ENCODE data around the gene SMG6. TPM values are rescaled to one million over a fixed set of nuclear protein-coding genes. Genes with fewer than 3 reads are reported as not detected.

Gene SMG6
- total RNA-seq, 4 donors from 2014 or later = 17.9 to 24.0 (median 20.1) TPM

GRCh38 chr17:2093349-2093748 is 210.2 kb downstream of the SMG6 start:
- H3K27ac ChIP-seq = peak overlapping the region in 2 of 4 donors; percentile 34 to 36
- H3K4me3 ChIP-seq = no peak overlapping the region
- H3K36me3 ChIP-seq = peaks cover 0 to 6% (median 0%) of the 10 kb centered on the region in 3 donors
- no peaks in the 10 kb centered on the region for H3K9me3 ChIP-seq
- H3K4me1 ChIP-seq = peaks cover 20 to 64% (median 28%) of the 10 kb centered on the region in 3 donors
- intact Hi-C loops (cut with DNase I) = loop anchor here (10.0 kb wide), 1 partner anchor 151 kb away; no protein-coding TSS in a partner anchor
- WGBS, 2 donors = 56 to 89% methylated on average over 5 of the region's 5 CpGs
- TF ChIP-seq CTCF (IDR thresholded peaks at IDR 0.05) = no peak
- TF ChIP-seq POLR2A (IDR thresholded peaks at IDR 0.05) = no peak
- DNase-seq = no peak
- no peaks in the 10 kb centered on the region for H3K27me3 ChIP-seq

GRCh38 chr17:2092253-2092652 is 211.3 kb downstream of the SMG6 start:
- Histone ChIP-seq H3K36me3 (no peaks in the 10 kb centered on the region), H3K4me3 (no peak overlapping the region), H3K27me3 (no peaks in the 10 kb centered on the region), H3K9me3 (no peaks in the 10 kb centered on the region), H3K4me1 (peaks cover 28 to 75% (median 39%) of the 10 kb centered on the region in 3 donors), H3K27ac (peak overlapping the region in 1 of 4 donors; percentile 8)
- intact Hi-C loops (cut with DNase I) = loop anchor here (10.0 kb wide), 1 partner anchor 153 kb away; no protein-coding TSS in a partner anchor
- 83 to 92% methylated on average over 2 to 4 of the region's 4 CpGs for WGBS, 2 donors
- DNase-seq = no peak
- TF ChIP-seq POLR2A (IDR thresholded peaks at IDR 0.05) (no peak), CTCF (IDR thresholded peaks at IDR 0.05) (no peak)

- 52 to 77% methylated on average over 2 of the region's 2 CpGs for WGBS, 2 donors
Observed at GRCh38 chr17:2090804-2091534, 212.6 kb downstream of the SMG6 start.

GRCh38 chr17:2090210-2090641 is 213.4 kb downstream of the SMG6 start:
- DNase-seq = no peak
- H3K27me3 ChIP-seq = no peaks in the 10 kb centered on the region
- no peaks in the 10 kb centered on the region for H3K9me3 ChIP-seq
- intact Hi-C loops (cut with DNase I) = loop anchor here (10.0 kb wide), 1 partner anchor 155 kb away; no protein-coding TSS in a partner anchor
- peak overlapping the region in 3 of 4 donors; percentile 84 to 90 (median 86) for H3K27ac ChIP-seq
- WGBS, 2 donors = 53 to 77% methylated on average over 9 of the region's 9 CpGs
- peaks cover 35 to 89% (median 47%) of the 10 kb centered on the region in 3 donors for H3K4me1 ChIP-seq
- no peak for TF ChIP-seq CTCF (IDR thresholded peaks at IDR 0.05)
- no peak for TF ChIP-seq POLR2A (IDR thresholded peaks at IDR 0.05)
- peak overlapping the region in 1 of 4 donors; percentile 51 for H3K4me3 ChIP-seq
- peaks cover 0 to 11% (median 0%) of the 10 kb centered on the region in 3 donors for H3K36me3 ChIP-seq

More at GRCh38 chr17:2090804-2091534, 212.6 kb downstream of the SMG6 start:
- intact Hi-C loops (cut with DNase I) = loop anchor here (10.0 kb wide), 1 partner anchor 154 kb away; no protein-coding TSS in a partner anchor
- TF ChIP-seq POLR2A (IDR thresholded peaks at IDR 0.05) (no peak), CTCF (IDR thresholded peaks at IDR 0.05) (peak in 2 of 6 experiments; percentile 13 to 32)
- Histone ChIP-seq H3K36me3 (peaks cover 0 to 4% (median 0%) of the 10 kb centered on the region in 3 donors), H3K27me3 (no peaks in the 10 kb centered on the region), H3K27ac (peak overlapping the region; percentile 2 to 90 (median 85)), H3K9me3 (no peaks in the 10 kb centered on the region), H3K4me3 (no peak overlapping the region), H3K4me1 (peaks cover 33 to 88% (median 42%) of the 10 kb centered on the region in 3 donors)
- DNase-seq = no peak

- DNase-seq = no peak
- H3K36me3 ChIP-seq = peaks cover 0 to 13% (median 0%) of the 10 kb centered on the region in 3 donors
- H3K4me1 ChIP-seq = peaks cover 42 to 89% (median 51%) of the 10 kb centered on the region in 3 donors
- peak overlapping the region; percentile 63 to 90 (median 85) for H3K27ac ChIP-seq
- intact Hi-C loops (cut with DNase I) = no loop called here
- H3K27me3 ChIP-seq = no peaks in the 10 kb centered on the region
- TF ChIP-seq CTCF (IDR thresholded peaks at IDR 0.05) (no peak), POLR2A (IDR thresholded peaks at IDR 0.05) (no peak)
- H3K9me3 ChIP-seq = no peaks in the 10 kb centered on the region
- H3K4me3 ChIP-seq = peak overlapping the region in 3 of 4 donors; percentile 28 to 51 (median 35)
- 44 to 45% methylated on average over 8 of the region's 8 CpGs for WGBS, 2 donors
Observed at GRCh38 chr17:2089021-2089422, 214.6 kb downstream of the SMG6 start.

All from esophagus squamous epithelium (tissue), 5 donors.